ENCODE results near the gene CDADC1. TPM values are rescaled to one million over a fixed set of nuclear protein-coding genes. Genes with fewer than 3 reads are reported as not detected.

CDADC1 gene
- total RNA-seq (2014; rRNA removed; shearing (Covaris generic)) = 5.7 and 6.0 TPM in 2 replicates

DNA sequence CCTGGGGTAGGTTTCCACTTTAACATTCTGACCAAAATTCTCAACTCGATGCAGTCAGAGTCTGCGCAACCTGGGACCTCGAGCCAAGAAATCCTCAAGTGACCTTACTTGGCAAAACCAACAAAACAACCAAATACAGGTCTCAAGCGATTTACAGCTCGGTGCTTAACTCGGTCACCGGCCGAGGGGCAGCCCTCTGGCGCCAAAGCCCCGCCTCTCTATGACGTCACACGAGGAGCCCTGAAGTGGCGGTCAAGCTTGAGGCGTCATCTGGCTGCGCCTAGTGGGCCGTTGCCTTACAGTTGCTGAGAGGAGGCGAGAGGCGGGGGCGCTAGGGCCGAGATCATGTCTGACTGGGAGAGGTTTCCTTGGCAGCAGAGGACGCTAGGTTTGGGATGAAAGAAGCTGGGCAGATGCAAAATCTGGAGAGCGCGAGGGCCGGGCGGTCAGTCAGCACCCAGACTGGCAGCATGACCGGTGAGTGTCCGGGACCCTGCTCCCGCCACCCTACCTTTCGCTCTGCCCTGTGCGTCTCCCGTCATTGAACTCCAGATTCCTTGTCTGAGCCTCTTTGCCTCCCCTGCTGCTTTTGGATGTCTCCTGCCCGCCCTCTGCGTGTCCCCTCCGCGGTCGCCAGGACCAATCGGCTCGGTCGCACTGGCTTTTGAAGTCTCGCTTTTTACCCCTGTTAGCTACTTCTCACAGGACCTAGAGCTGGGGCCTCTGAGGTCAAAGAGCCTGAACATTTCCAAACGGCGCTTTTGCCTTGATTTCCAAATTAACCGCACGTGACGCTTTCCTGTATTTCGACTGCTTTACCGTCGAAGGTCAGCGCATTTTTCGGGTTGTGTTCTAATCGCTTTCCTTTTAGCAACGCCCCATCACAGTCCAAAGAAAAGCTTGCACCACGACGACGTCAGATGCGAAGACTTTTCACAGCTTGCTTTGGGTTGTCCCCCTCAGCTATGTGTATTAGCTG is at the start of gene CDADC1:
Gene CDADC1 (plus strand): TSS at position 283 of the 979 bp plus-strand sequence. CDS start 113 bp downstream, at position 396.
- DNase-seq (ENCODE audit: low read depth) = peak; percentile 92

- DNase-seq (ENCODE audit: low read depth) = no peak
Measured at GRCh38 chr13:49206641-49207040, 41.1 kb upstream of the CDADC1 start.

GRCh38 chr13:49208619-49209018 is 39.1 kb upstream of the CDADC1 start:
- DNase-seq (ENCODE audit: low read depth) = no peak

- no peak for DNase-seq (ENCODE audit: low read depth)
Measured at GRCh38 chr13:49210114-49210513, 37.6 kb upstream of the CDADC1 start.

DNA sequence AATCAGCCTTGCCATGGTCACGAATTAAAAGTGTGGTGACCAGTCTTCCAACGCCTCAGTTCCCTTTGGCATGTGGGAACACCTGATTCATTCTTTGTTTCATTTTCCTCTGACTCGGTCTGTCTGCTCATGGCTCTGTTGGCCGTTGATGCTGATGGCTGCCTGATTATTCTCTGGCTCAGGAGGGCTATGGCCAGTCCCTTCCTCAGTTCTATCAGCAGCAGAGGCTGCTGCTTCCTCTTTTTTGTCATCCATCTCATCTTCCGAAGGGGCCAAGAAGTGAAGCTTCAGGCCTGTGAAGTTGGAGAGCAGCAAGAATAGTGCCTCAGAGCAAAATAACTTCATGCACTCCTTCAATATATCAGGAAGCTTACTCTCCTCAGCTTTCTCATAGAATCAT is 37.1 kb upstream of the CDADC1 start:
- DNase-seq (ENCODE audit: low read depth) = no peak

GRCh38 chr13:49213539-49213938 is 34.2 kb upstream of the CDADC1 start:
- DNase-seq (ENCODE audit: low read depth) = no peak

- no peak for DNase-seq (ENCODE audit: low read depth)
Measured at GRCh38 chr13:49213997-49214916, 33.5 kb upstream of the CDADC1 start.

DNA sequence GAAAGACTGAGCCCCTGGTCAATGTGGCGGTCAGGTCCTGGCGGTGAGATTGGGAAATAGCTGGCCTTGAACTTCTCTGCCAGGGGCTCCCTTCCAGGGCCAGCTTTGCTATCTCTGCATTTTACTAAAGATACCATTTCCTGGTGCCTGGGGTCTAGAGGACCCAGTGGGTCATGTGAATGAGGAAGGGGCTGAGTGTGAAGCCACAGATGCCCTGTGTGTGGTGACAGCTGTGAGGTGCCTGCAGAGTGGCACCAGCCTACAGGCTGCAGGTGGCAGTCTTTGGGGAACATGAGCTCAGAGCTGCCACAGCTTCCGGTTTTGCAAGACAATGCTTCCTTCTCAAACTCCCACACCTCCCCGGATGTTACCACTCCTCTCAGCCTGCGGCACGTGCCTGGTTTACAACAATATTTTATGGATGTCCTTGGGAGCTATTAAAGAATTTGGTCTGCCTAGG is 32.8 kb upstream of the CDADC1 start:
- peak; percentile 13 for DNase-seq (ENCODE audit: low read depth)

DNA sequence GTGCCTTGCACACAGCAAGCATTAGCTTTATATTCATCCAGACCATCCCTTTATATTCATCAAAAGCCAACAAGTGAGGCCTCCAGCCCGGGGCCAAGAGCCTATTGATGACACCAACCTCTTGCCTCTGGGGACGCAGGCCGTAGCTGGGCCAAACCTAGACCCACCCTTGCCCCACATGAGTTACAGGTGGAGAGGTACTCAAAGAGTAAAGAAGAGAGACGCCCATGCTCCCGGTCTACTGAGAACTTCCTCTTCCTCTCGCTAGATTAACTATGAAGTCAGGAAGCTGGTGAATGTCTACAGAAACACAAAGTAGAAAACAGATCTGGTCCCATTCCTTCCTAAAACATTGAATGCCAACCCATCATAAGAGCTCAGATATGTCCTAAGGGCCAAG is 31.4 kb upstream of the CDADC1 start:
- DNase-seq (ENCODE audit: low read depth) = no peak

- no peak for DNase-seq (ENCODE audit: low read depth)
Measured at GRCh38 chr13:49217962-49218492, 29.7 kb upstream of the CDADC1 start.

- DNase-seq (ENCODE audit: low read depth) = no peak
Measured at GRCh38 chr13:49218493-49219051, 29.2 kb upstream of the CDADC1 start.

DNA sequence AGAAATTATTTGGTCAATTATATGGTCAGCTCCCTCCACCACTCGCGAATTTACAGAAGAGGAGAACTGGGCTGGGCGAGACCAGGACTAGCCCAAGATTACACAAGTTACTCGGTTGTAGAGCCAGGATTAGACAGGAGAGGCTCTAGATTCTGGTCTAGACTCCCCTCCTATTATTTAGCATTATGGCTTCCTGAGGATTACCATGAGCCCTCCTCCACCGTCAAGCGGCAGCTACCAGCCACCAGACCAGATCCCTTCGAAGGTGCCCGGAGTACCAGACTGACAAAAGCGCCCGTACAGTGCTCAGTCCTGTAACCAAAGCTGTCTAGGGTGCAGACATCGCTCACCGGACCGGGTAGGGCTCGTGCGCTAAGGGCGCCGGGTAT is 28.1 kb upstream of the CDADC1 start:
- DNase-seq (ENCODE audit: low read depth) = no peak

GRCh38 chr13:49220036-49220855 is 27.5 kb upstream of the CDADC1 start, which contains the start of gene MLNR:
Gene MLNR (plus strand): TSS chr13:49220338. CDS start chr13:49220338, 0 bp downstream.
- DNase-seq (ENCODE audit: low read depth) = no peak

- no peak for DNase-seq (ENCODE audit: low read depth)
Measured at GRCh38 chr13:49220856-49221589, 26.7 kb upstream of the CDADC1 start.

GRCh38 chr13:49221590-49221965 is 26.1 kb upstream of the CDADC1 start:
- no peak for DNase-seq (ENCODE audit: low read depth)

GRCh38 chr13:49225223-49226042 is 22.3 kb upstream of the CDADC1 start:
- no peak for DNase-seq (ENCODE audit: low read depth)

GRCh38 chr13:49226613-49227012 is 21.1 kb upstream of the CDADC1 start:
- no peak for DNase-seq (ENCODE audit: low read depth)

DNA sequence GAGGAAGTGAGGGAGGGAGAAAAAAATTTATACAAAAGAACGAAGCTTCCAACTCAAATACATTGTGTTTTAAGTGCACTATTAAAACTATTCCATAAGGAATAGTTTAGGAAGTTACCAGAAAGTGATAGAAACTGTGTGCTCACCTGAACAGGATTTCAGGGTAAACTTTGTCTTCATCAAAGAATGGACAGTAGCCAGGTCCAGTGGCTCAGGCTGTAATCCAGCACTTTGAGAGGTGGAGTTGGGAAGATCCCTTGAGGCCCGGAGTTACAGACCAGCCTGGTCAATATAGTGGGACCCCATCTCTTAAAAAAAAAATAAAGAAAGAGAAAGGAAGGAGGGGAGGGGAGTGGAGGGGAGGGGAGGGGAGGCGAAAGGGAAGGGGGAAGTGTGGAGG is 13.0 kb upstream of the CDADC1 start:
- no peak for DNase-seq (ENCODE audit: low read depth)

GRCh38 chr13:49235856-49236431 is 11.8 kb upstream of the CDADC1 start:
- DNase-seq (ENCODE audit: low read depth) = no peak

Data from M059J (cell line).